Measurements from ENCODE around the gene PRSS21.

DNA sequence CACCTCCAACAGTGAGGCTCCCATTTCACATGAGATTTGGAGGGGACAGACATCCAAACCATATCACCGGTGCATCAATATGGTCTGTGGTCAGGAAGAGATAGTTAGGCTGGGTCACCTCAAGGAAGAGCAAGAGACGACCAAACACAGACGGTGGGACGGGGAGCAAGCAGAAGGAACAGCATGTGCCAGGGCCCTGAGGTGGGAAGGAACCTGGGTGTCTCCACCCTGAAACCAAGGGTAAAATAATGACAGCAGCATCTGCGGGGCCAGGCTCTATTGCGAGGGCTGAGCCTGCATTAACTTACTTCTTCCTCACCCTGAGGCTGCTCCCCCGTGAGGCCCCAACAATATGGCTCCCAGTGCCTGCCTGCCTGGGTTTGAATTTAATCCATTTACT lies 8.9 kb upstream of the PRSS21 start:
- TF ChIP-seq CTCF (IDR thresholded peaks at IDR 0.05) (no peak), EP300 (IDR thresholded peaks at IDR 0.05) (no peak)

All from tibial nerve (tissue), 4 donors.